ENCODE results near the gene PKN3. TPM values are rescaled to one million over a fixed set of nuclear protein-coding genes. Genes with fewer than 3 reads are reported as not detected.
A peak's percentile ranks its signal among the peaks of the same experiment; 100 is the strongest.

PKN3 gene
- total and polyA plus RNA-seq, 2 of the 13 experiments (the other 11 are each of a cell fraction or from before 2014, with no cell fraction given) = 10.5 to 13.2 TPM

DNA sequence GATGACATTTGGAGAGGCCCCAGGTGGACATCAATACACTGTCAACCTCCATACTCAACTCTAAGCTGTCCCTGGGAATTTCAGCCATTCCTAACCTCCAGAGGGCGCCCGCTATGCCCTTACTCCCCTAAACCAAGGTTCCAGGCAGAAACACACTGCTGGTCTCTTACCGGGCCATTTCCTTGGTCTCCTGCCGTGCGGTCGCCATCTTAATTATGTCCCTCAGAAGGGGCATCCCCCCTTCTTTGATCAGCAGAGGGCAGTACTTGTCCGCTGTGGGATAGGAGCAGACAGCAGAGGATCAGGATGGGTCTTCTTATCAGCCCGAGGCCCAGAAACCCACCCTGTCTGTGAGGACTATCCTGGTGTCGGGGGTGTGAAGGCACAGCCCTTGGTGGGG lies 31.0 kb downstream of the PKN3 start (continued):
- no peak for TF ChIP-seq SOX13 (IDR thresholded peaks at IDR 0.05)
- TF ChIP-seq SOX13 (CRISPR knock-in tag; conservative IDR thresholded peaks at IDR 0.05 in 1 of 2, IDR thresholded peaks at IDR 0.05 in 1 of 2) = no peak
- peak; percentile 67 for TF ChIP-seq ZMYM4 (CRISPR knock-in tag; IDR thresholded peaks at IDR 0.05)
- TF ChIP-seq ZFP36 (IDR thresholded peaks at IDR 0.05; ENCODE audit: borderline replicate concordance, low read depth, low read length, partially characterized antibody) = no peak
- TF ChIP-seq ZNF207 (IDR thresholded peaks at IDR 0.05; ENCODE audit: borderline replicate concordance) = no peak
- TF ChIP-seq ELF4 (CRISPR knock-in tag; IDR thresholded peaks at IDR 0.05; ENCODE audit: borderline replicate concordance) = no peak
- TF ChIP-seq ZBTB7B (CRISPR knock-in tag; IDR thresholded peaks at IDR 0.05) = 0 out of 2 replicates have a peak, but pooled peaks have one; percentile 69
- no peak; the same call in 1 of the 2 replicates for TF ChIP-seq ZBTB38 (CRISPR knock-in tag; IDR thresholded peaks at IDR 0.05)
- peak; percentile 63 for TF ChIP-seq GATAD2A (CRISPR knock-in tag; IDR thresholded peaks at IDR 0.05)
- no peak for TF ChIP-seq KDM5A (IDR thresholded peaks at IDR 0.05; ENCODE audit: borderline replicate concordance, low read length)
- peak; percentile 75 for TF ChIP-seq SAP130 (CRISPR knock-in tag; IDR thresholded peaks at IDR 0.05; ENCODE audit: low read depth)
- no peak for TF ChIP-seq IKZF1 (IDR thresholded peaks at IDR 0.05)
- TF ChIP-seq NFE2L2 (IDR thresholded peaks at IDR 0.05; ENCODE audit: low read length) = no peak
- TF ChIP-seq, protein P1, sequence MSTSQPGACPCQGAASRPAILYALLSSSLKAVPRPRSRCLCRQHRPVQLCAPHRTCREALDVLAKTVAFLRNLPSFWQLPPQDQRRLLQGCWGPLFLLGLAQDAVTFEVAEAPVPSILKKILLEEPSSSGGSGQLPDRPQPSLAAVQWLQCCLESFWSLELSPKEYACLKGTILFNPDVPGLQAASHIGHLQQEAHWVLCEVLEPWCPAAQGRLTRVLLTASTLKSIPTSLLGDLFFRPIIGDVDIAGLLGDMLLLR (CRISPR knock-in tag; IDR thresholded peaks at IDR 0.05) = no peak
- no peak for TF ChIP-seq ZNF570 (CRISPR knock-in tag; IDR thresholded peaks at IDR 0.05; ENCODE audit: borderline replicate concordance)
- peak; percentile 44 for TF ChIP-seq RBM22 (optimal IDR thresholded peaks at IDR 0.05; ENCODE audit: low read length)
- no peak for TF ChIP-seq ZNF7 (CRISPR knock-in tag; IDR thresholded peaks at IDR 0.05)
- TF ChIP-seq, protein P2, sequence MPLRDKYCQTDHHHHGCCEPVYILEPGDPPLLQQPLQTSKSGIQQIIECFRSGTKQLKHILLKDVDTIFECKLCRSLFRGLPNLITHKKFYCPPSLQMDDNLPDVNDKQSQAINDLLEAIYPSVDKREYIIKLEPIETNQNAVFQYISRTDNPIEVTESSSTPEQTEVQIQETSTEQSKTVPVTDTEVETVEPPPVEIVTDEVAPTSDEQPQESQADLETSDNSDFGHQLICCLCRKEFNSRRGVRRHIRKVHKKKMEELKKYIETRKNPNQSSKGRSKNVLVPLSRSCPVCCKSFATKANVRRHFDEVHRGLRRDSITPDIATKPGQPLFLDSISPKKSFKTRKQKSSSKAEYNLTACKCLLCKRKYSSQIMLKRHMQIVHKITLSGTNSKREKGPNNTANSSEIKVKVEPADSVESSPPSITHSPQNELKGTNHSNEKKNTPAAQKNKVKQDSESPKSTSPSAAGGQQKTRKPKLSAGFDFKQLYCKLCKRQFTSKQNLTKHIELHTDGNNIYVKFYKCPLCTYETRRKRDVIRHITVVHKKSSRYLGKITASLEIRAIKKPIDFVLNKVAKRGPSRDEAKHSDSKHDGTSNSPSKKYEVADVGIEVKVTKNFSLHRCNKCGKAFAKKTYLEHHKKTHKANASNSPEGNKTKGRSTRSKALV (CRISPR knock-in tag; IDR thresholded peaks at IDR 0.05) = no peak
- TF ChIP-seq RFXANK (CRISPR knock-in tag; IDR thresholded peaks at IDR 0.05) = no peak
- no peak for TF ChIP-seq ZNF569 (CRISPR knock-in tag; IDR thresholded peaks at IDR 0.05; ENCODE audit: borderline replicate concordance)
- TF ChIP-seq ZSCAN9 (CRISPR knock-in tag; IDR thresholded peaks at IDR 0.05; ENCODE audit: borderline replicate concordance) = peak; percentile 51; the same call in 1 of the 2 replicates
- no peak for TF ChIP-seq ZNF33B (CRISPR knock-in tag; IDR thresholded peaks at IDR 0.05)
- TF ChIP-seq TBX2 (CRISPR knock-in tag; IDR thresholded peaks at IDR 0.05; ENCODE audit: borderline replicate concordance) = no peak
- TF ChIP-seq, protein P3, sequence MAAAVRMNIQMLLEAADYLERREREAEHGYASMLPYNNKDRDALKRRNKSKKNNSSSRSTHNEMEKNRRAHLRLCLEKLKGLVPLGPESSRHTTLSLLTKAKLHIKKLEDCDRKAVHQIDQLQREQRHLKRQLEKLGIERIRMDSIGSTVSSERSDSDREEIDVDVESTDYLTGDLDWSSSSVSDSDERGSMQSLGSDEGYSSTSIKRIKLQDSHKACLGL (CRISPR knock-in tag; IDR thresholded peaks at IDR 0.05) = no peak
- TF ChIP-seq TRIM24 (CRISPR knock-in tag; IDR thresholded peaks at IDR 0.05) = no peak
- TF ChIP-seq PPARG (CRISPR knock-in tag; conservative IDR thresholded peaks at IDR 0.05) = peak; percentile 45; the same call in 1 of the 2 replicates
- no peak for TF ChIP-seq CENPT (CRISPR knock-in tag; IDR thresholded peaks at IDR 0.05; ENCODE audit: low read depth)
- TF ChIP-seq NCOA1 (CRISPR knock-in tag; IDR thresholded peaks at IDR 0.05) = no peak
- no peak for TF ChIP-seq ZNF558 (CRISPR knock-in tag; IDR thresholded peaks at IDR 0.05; ENCODE audit: borderline replicate concordance)
- no peak for TF ChIP-seq ZNF772 (CRISPR knock-in tag; IDR thresholded peaks at IDR 0.05)
- no peak for TF ChIP-seq WIZ (CRISPR knock-in tag; IDR thresholded peaks at IDR 0.05)
- TF ChIP-seq KDM1A (CRISPR knock-in tag; IDR thresholded peaks at IDR 0.05) = no peak
- no peak for TF ChIP-seq SMARCC2 (IDR thresholded peaks at IDR 0.05)
- TF ChIP-seq ZNF883 (CRISPR knock-in tag; IDR thresholded peaks at IDR 0.05; ENCODE audit: not compliant biosample characterization) = no peak
